Ovary (tissue), 9 donors: ENCODE results near the gene MTUS2. TPM values are rescaled to one million over a fixed set of nuclear protein-coding genes. Genes with fewer than 3 reads are reported as not detected.

Experiments
- DNase-seq, 5 donors: peaks; one replicate each; pipeline ENCODE4 v3.0.0-alpha.2; 2019 to 2020
- H3K27ac ChIP-seq, 2 donors: fragments of 200-600 bp; one replicate each; pipeline versions ENCODE4 v1.5.1 to v1.8.0; 2019 to 2022
- H3K27me3 ChIP-seq: fragments of 200-600 bp; one replicate; pipeline ENCODE4 v1.8.0; 2022
- H3K36me3 ChIP-seq: fragments of 200-600 bp; sonication (generic); one replicate; pipeline ENCODE4 v1.5.1; 2019
- H3K4me1 ChIP-seq: one replicate; pipeline ENCODE4 v1.8.1; 2013; ENCODE audit warnings: mild to moderate bottlenecking, moderate library complexity; ENCODE audit not compliant: insufficient read depth
- H3K4me3 ChIP-seq: fragments of 200-600 bp; sonication (generic); one replicate; pipeline ENCODE4 v1.5.1; 2017
- H3K9me3 ChIP-seq, 2 donors: fragments of 200-600 bp in 1 of 2; sonication (generic) in 1 of 2; one replicate each; pipeline versions ENCODE4 v1.5.1 to v1.8.1; 2013 to 2019; ENCODE audit warnings: mild to moderate bottlenecking in 1 of 2, moderate library complexity in 1 of 2
- CTCF ChIP-seq, 3 donors: fragments of 450-650 bp in 2 of 3; fragments of 200-600 bp in 1 of 3; IDR thresholded peaks; one replicate each; pipeline versions ENCODE4 v1.5.1 to v1.8.0; 2016 to 2022; ENCODE audit warnings: antibody characterized with exemption in 3 of 3, mild to moderate bottlenecking in 1 of 3
- EP300 ChIP-seq: sonication (generic); formaldehyde crosslinking; IDR thresholded peaks from one replicate; pipeline ENCODE4 v1.6.1; 2017; ENCODE audit warnings: antibody characterized with exemption
- POLR2A ChIP-seq: fragments of 450-650 bp; IDR thresholded peaks from one replicate; pipeline ENCODE4 v1.6.1; 2017; ENCODE audit warnings: antibody characterized with exemption, mild to moderate bottlenecking, moderate library complexity
- WGBS, 3 donors: extraction: QIAGEN DNeasy Blood & Tissue Kit in 1 of 3; methylation state at CpG; one replicate each; pipeline versions ENCODE4 v1.1.5 to v1.1.7; 2013 to 2017; 5-methylcytosine and 5-hydroxymethylcytosine counted together
- intact Hi-C, 4 donors: fragments of 100-400 bp; cut with DNase I; formaldehyde crosslinking; loops; one replicate each; pipeline versions ENCODE4 v1.11.0 to v1.15.1; 2022 to 2023
- polyA plus RNA-seq, 2 donors: library from polyadenylated mRNA; stranded (reverse); fragments of 200-250 nt in 1 of 2; fragments of 350-450 nt in 1 of 2; fragmentation: Illumina TruSeq in 1 of 2; extraction: RNeasy Lipid Tissue Mini Kit (QIAGEN cat#74804) in 1 of 2; gene quantifications; one replicate each; pipeline ENCODE4 v1.2.3, GENCODE V29; 2013 to 2014
- total RNA-seq, 7 donors: library from RNA; depleted of rRNA in 2 of 7; stranded (reverse); fragments of >200 nt in 2 of 7; fragmentation: NEBNext Ultra II Directional in 3 of 7; extraction: Animal tissue kit (Norgen Biotek cat#: 25700) in 3 of 7; gene quantifications; one replicate each; pipeline versions ENCODE4 v1.1.0 to v1.2.4, GENCODE V29; 2016 to 2023
- donor health status: DM: no; HTN: no; CAD: no; lungs with moderate emphysema.
- donor health status: DM: no; HTN: no; CAD: no.
- donor health status: Bipolar disorder and iron deficiency.
- donor health status: DM: yes; HTN: yes; CAD: no.
- donor health status: DM: no; HTN: no; CAD: no.
- donor health status: DM: yes; HTN: yes; CAD: no.

MTUS2 gene
- total and polyA plus RNA-seq, 9 donors: 1.5 to 8.7 (median 5.4) TPM

- no peaks in the 10 kb centered on the region for H3K27me3 ChIP-seq
- H3K4me1 ChIP-seq: no peaks in the 10 kb centered on the region
- no peaks in the 10 kb centered on the region for H3K9me3 ChIP-seq
- intact Hi-C loops: no loop called here
- no peak overlapping the region for H3K4me3 ChIP-seq
- 32 to 47% (median 34%) methylated on average over 5 of the region's 5 CpGs for WGBS, 3 donors
- H3K36me3 ChIP-seq: no peaks in the 10 kb centered on the region
- TF ChIP-seq EP300 (no peak), POLR2A (no peak)
- no peak overlapping the region for H3K27ac ChIP-seq
- no peak for DNase-seq
Measured at GRCh38 chr13:29125191-29125933, 305.2 kb downstream of the MTUS2 start.

- intact Hi-C loops: no loop called here
- Histone ChIP-seq H3K4me1 (no peaks in the 10 kb centered on the region), H3K4me3 (no peak overlapping the region), H3K9me3 (no peaks in the 10 kb centered on the region), H3K27me3 (no peaks in the 10 kb centered on the region), H3K36me3 (no peaks in the 10 kb centered on the region), H3K27ac (no peak overlapping the region)
- TF ChIP-seq CTCF (IDR thresholded peaks at IDR 0.05): no peak
- no peak for TF ChIP-seq EP300
- TF ChIP-seq POLR2A: no peak
- WGBS, 3 donors: 74 to 77% (median 75%) methylated on average over 5 of the region's 5 CpGs
- DNase-seq: no peak
Measured at GRCh38 chr13:29125934-29126424, 305.8 kb downstream of the MTUS2 start.

DNA sequence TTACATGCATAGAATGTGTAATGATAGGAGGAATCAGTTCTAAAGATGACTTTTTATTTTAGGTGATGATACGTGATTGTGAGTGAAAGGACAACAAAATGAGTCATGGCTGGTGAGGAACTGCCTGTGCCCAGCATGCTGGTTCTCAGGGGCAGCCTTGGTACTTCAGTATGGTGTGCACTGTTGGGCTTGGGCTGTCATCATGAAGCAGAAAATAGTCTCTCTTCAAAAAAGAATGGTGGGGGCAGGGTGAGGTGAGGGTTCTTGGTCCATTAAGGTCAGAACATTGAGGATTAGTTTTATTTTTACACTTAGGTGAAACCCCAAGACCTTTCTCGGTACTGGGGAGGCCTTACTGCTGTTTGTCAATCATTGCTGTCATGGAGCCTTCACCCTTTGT is 309.5 kb downstream of the MTUS2 start:
- WGBS, 3 donors: 55 to 72% (median 57%) methylated on average over 2 of the region's 2 CpGs
- Histone ChIP-seq H3K36me3 (no peaks in the 10 kb centered on the region), H3K4me1 (no peaks in the 10 kb centered on the region), H3K27me3 (no peaks in the 10 kb centered on the region), H3K4me3 (no peak overlapping the region), H3K27ac (no peak overlapping the region), H3K9me3 (no peaks in the 10 kb centered on the region)
- intact Hi-C loops: no loop called here
- no peak for DNase-seq
- TF ChIP-seq EP300 (no peak), POLR2A (no peak), CTCF (IDR thresholded peaks at IDR 0.05) (no peak)

DNA sequence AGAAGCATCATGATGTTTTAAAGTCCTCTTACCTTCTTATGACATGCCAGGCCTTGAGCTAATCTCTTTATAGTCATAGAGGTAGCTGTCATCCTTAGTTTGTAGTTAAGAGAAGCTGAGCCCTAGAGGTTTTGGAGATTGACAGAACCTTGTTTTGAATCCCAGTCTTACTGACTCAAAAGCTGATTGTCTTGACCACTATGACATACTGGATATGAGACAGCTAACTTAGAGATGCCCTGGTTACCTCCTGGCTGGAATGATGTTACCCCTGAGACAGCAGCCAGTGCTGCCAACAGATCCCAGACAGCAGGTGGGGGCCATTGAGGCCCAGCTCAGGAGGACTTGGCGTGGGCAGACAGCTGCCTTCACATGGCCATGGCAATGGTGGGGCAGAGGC is 311.0 kb downstream of the MTUS2 start:
- Histone ChIP-seq H3K4me3 (no peak overlapping the region), H3K27me3 (no peaks in the 10 kb centered on the region), H3K36me3 (no peaks in the 10 kb centered on the region), H3K27ac (no peak overlapping the region), H3K4me1 (no peaks in the 10 kb centered on the region), H3K9me3 (no peaks in the 10 kb centered on the region)
- intact Hi-C loops: no loop called here
- no peak for DNase-seq
- TF ChIP-seq EP300 (no peak), CTCF (IDR thresholded peaks at IDR 0.05) (no peak), POLR2A (no peak)
- 63 to 77% (median 69%) methylated on average over 1 of the region's 1 CpG for WGBS, 3 donors
